Ascending aorta (tissue), 2 donors: Measurements from ENCODE around the gene LRP1B. TPM values are rescaled to one million over a fixed set of nuclear protein-coding genes. Genes with fewer than 3 reads are reported as not detected.

ENCODE experiments used
- DNase-seq, 2 donors: peaks; one replicate each; pipeline ENCODE4 v3.0.0-alpha.2; 2019; ENCODE audit warnings: low spot score in 2 of 2
- H3K27ac ChIP-seq, 2 donors: fragments of 200-600 bp; sonication (generic); one replicate each; pipeline ENCODE4 v1.5.1; 2016 to 2017; ENCODE audit warnings: mild to moderate bottlenecking in 1 of 2
- H3K27me3 ChIP-seq: fragments of 200-600 bp; sonication (generic); one replicate; pipeline ENCODE4 v1.5.1; 2017
- H3K36me3 ChIP-seq, 2 donors: fragments of 200-600 bp; sonication (generic); one replicate each; pipeline ENCODE4 v1.5.1; 2016
- H3K4me1 ChIP-seq, 2 donors: fragments of 200-600 bp; sonication (generic); one replicate each; pipeline ENCODE4 v1.5.1; 2016 to 2017; ENCODE audit warnings: mild to moderate bottlenecking in 1 of 2
- H3K4me3 ChIP-seq, 2 donors: fragments of 200-600 bp; sonication (generic); one replicate each; pipeline ENCODE4 v1.5.1; 2016 to 2017; ENCODE audit warnings: mild to moderate bottlenecking in 1 of 2
- H3K9me3 ChIP-seq, 2 donors: fragments of 200-600 bp; sonication (generic); one replicate each; pipeline ENCODE4 v1.5.1; 2016
- intact Hi-C: fragments of 100-400 bp; cut with DNase I; formaldehyde crosslinking; loops from one replicate; pipeline ENCODE4 v1.15.1; 2023
- total RNA-seq: library from RNA; depleted of rRNA; stranded (reverse); fragments of >200 nt; gene quantifications from one replicate; pipeline ENCODE4 v1.1.0, GENCODE V29; 2016
- TF ChIP-seq, protein P1 (sequence below), 3 experiments: fragments of 200-600 bp in 2 of 3; fragments of 450-650 bp in 1 of 3; sonication (generic) in 2 of 3; IDR thresholded peaks; one replicate each; pipeline ENCODE4 v1.5.1; 2016 to 2019; ENCODE audit warnings: antibody characterized with exemption in 3 of 3, mild to moderate bottlenecking in 1 of 3, moderate library complexity in 1 of 3

The LRP1B gene
- total RNA-seq, 1 donor from 2014 or later = not detected

GRCh38 chr2:142075826-142076225 lies 55.0 kb downstream of the LRP1B start:
- H3K27me3 ChIP-seq = no peaks in the 10 kb centered on the region
- no peaks in the 10 kb centered on the region for H3K36me3 ChIP-seq
- TF ChIP-seq, protein P1, sequence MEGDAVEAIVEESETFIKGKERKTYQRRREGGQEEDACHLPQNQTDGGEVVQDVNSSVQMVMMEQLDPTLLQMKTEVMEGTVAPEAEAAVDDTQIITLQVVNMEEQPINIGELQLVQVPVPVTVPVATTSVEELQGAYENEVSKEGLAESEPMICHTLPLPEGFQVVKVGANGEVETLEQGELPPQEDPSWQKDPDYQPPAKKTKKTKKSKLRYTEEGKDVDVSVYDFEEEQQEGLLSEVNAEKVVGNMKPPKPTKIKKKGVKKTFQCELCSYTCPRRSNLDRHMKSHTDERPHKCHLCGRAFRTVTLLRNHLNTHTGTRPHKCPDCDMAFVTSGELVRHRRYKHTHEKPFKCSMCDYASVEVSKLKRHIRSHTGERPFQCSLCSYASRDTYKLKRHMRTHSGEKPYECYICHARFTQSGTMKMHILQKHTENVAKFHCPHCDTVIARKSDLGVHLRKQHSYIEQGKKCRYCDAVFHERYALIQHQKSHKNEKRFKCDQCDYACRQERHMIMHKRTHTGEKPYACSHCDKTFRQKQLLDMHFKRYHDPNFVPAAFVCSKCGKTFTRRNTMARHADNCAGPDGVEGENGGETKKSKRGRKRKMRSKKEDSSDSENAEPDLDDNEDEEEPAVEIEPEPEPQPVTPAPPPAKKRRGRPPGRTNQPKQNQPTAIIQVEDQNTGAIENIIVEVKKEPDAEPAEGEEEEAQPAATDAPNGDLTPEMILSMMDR (IDR thresholded peaks at IDR 0.05) = no peak
- no peak overlapping the region for H3K4me3 ChIP-seq
- H3K9me3 ChIP-seq = no peaks in the 10 kb centered on the region
- no peak for DNase-seq
- H3K4me1 ChIP-seq = no peaks in the 10 kb centered on the region
- no peak overlapping the region for H3K27ac ChIP-seq
- intact Hi-C loops = no loop called here

DNA sequence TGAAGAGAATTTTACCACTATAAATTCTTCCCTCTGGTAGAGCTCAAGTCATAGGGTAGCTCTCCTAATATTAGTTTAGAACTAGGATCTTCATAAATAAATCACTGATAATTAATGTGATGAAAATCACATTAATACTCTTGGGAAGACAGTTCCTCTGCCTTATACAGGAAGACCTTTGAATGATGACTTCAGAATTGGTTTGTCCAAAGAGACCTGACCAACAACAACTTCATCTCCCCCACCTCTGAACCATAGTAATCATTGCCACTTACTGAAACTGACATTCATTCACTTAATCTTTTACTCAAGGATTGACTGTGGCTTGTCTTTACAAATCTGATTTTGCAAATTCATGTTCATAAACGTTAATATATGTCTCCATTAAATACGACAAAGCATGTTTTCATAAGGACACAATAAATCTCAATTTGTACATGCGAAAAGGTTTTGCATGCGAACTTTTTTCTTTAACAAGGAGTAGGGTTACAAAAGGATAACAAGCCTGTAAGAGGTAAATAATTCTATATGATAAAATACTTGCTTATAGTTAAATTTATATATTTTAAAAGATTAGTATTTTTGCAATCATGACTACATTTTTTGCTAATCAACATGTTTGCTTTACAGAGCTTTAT lies 61.4 kb downstream of the LRP1B start:
- no peaks in the 10 kb centered on the region for H3K27me3 ChIP-seq
- H3K36me3 ChIP-seq = no peaks in the 10 kb centered on the region
- H3K9me3 ChIP-seq = no peaks in the 10 kb centered on the region
- intact Hi-C loops = no loop called here
- no peaks in the 10 kb centered on the region for H3K4me1 ChIP-seq
- no peak overlapping the region for H3K27ac ChIP-seq
- DNase-seq = no peak
- no peak overlapping the region for H3K4me3 ChIP-seq
- TF ChIP-seq, protein P1 (IDR thresholded peaks at IDR 0.05) = no peak

GRCh38 chr2:142065700-142066099 lies 65.1 kb downstream of the LRP1B start:
- Histone ChIP-seq H3K4me1 (no peaks in the 10 kb centered on the region), H3K9me3 (no peaks in the 10 kb centered on the region), H3K4me3 (no peak overlapping the region), H3K27ac (no peak overlapping the region), H3K27me3 (no peaks in the 10 kb centered on the region), H3K36me3 (no peaks in the 10 kb centered on the region)
- TF ChIP-seq, protein P1 (IDR thresholded peaks at IDR 0.05) = no peak
- no peak for DNase-seq
- intact Hi-C loops = no loop called here

DNA sequence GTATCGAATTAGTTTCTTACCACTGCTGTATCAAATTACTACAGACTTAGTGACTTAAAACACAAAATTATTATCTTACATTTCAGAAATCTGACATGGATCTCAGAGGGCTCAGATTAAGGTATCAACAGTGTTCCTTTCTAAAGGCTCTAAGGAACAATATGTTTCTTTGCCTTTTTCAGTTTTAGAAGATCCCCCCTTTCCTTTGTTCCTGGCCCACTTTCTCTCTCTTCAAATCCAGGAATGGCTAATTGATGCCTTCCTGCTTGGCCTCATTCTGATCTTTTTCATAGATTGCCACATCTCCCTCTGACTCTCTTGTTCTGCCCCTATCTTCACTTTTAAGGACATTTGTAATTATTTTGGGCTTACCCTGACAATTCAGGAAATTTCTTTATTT lies 65.7 kb downstream of the LRP1B start:
- H3K27me3 ChIP-seq = no peaks in the 10 kb centered on the region
- H3K4me1 ChIP-seq = no peaks in the 10 kb centered on the region
- no peak overlapping the region for H3K4me3 ChIP-seq
- H3K9me3 ChIP-seq = no peaks in the 10 kb centered on the region
- no peaks in the 10 kb centered on the region for H3K36me3 ChIP-seq
- H3K27ac ChIP-seq = no peak overlapping the region
- DNase-seq = no peak
- TF ChIP-seq, protein P1 (IDR thresholded peaks at IDR 0.05) = no peak
- intact Hi-C loops = no loop called here

- intact Hi-C loops = no loop called here
- no peak overlapping the region for H3K27ac ChIP-seq
- no peak overlapping the region for H3K4me3 ChIP-seq
- no peak for DNase-seq
- no peaks in the 10 kb centered on the region for H3K27me3 ChIP-seq
- H3K4me1 ChIP-seq = no peaks in the 10 kb centered on the region
- no peaks in the 10 kb centered on the region for H3K9me3 ChIP-seq
- no peaks in the 10 kb centered on the region for H3K36me3 ChIP-seq
- TF ChIP-seq, protein P1 (IDR thresholded peaks at IDR 0.05) = no peak
Measured at GRCh38 chr2:142061733-142062132, 69.1 kb downstream of the LRP1B start.

DNA sequence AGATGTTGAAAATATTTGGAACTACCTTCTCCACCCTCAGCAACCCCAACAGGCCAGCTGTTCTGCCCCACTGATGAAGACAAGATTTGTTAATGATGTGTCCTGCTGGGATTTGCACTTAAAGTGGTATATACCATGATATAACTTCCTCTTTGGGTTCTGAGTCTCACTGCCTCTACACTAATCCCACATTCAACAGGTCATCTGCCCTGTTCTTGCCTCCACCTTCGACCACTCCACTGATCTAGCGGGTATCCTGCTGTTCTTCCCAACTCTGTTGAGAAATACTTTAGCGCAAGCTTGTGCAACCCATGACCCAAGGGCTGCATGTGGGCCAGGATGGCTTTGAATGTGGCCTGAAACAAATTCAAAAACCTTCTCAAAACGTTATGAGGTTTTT lies 72.7 kb downstream of the LRP1B start:
- no peak for DNase-seq
- no peak overlapping the region for H3K4me3 ChIP-seq
- no peaks in the 10 kb centered on the region for H3K4me1 ChIP-seq
- intact Hi-C loops = no loop called here
- TF ChIP-seq, protein P1 (IDR thresholded peaks at IDR 0.05) = no peak
- H3K27me3 ChIP-seq = no peaks in the 10 kb centered on the region
- no peaks in the 10 kb centered on the region for H3K36me3 ChIP-seq
- no peak overlapping the region for H3K27ac ChIP-seq
- H3K9me3 ChIP-seq = no peaks in the 10 kb centered on the region
